HUDEP-2 (cell line): ENCODE measurements around the gene TRAF3IP3.
"Not testable (repeated sequence)": the region's sequence is repeated elsewhere in the genome, so short reads cannot be mapped to it uniquely, and the experiment has no call there.

ENCODE experiments used
- DNase-seq, 76 experiments: peaks; one replicate each; lab custom pipeline; 2025; ENCODE audit not compliant: unreplicated experiment in 76 of 76; lab: John Stamatoyannopoulos, UW

TRAF3IP3 gene

GRCh38 chr1:209791920-209792319, 36.1 kb downstream of the TRAF3IP3 start:
- no peak for DNase-seq

DNA sequence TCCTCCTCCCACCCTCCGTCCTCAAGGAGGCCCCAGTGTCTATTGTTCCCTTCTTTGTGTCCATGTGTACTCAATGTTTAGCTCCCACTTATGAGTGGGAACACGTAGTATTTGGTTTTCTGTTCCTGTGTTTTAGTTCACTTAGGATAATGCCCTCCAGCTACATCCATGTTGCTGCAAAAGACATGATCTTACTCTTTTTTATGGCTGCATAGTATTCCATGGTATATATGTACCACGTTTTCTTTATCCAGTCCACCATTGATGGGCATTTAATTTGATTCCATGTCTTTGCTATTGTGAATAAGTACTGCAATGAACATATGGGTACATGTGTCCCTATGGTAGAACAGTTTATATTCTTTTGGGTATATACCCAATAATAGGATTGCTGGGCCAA, 37.9 kb downstream of the TRAF3IP3 start:
- not testable (repeated sequence) for DNase-seq

- DNase-seq: peak in 2 of 76 experiments; percentile 9 to 14
Observed at GRCh38 chr1:209797978-209798639, 42.3 kb downstream of the TRAF3IP3 start.

DNA sequence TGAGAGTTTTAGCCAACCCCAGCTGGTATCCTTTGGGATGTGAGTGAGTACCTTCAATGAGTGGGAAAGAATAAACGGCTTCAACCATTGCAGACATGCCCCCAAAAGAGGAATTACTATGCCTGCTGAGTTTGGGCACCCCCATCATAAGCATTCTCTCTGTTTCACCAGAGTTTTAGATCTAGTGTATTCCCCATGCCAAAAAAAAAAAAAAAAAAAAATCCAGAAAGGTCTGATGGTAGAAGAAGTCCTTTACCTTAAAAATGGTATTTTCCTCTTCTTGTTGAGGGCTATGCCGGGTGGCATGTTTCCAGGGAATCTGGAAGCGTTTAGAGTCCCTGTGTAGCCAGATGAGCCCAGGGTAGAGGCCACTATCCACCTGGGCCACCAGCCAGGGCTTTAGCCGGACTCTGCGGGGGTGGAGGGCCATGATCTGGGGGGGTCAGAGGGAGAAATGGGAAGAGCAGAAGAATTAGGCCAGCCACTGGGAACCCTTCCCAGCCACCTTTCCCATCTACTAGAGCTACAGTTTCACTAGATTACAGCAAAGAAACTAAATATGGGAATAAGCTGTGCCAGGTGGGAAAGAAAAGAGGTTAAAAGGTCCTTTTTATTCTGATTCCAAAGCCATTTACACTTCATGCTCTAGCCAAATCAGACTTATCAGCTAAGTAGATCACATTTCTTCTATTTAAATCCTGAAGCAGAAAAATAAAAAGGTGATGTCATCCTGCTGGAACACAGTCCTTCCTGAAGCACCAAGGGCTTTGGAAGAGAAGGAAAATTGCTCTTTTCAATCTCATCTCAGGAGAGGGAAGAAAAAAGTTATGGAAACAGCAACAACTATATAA, 45.4 kb downstream of the TRAF3IP3 start:
- DNase-seq: no peak

GRCh38 chr1:209802117-209802779, 46.4 kb downstream of the TRAF3IP3 start:
- DNase-seq: peak in 72 of 76 experiments; percentile 25 to 93 (median 71)

DNA sequence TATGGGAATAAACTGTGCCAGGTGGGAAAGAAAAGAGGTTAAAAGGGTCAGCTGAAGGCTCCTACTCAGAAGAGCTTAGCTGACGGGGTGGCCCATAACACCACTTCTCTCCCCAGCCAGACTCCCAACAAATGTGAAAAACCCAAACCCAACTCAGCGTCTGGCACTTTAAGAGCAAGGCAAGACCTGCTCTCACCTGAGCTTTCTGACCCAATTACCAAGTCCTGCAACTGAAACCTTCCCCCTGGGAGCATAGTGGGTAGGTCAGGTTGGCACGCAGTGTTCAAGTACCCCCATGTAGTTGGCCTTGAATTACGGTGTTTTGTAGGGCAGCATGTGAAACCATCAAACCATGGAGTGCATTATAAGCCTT, 46.9 kb downstream of the TRAF3IP3 start:
- DNase-seq: no peak

GRCh38 chr1:209803568-209803967, 47.7 kb downstream of the TRAF3IP3 start:
- no peak for DNase-seq

- no peak for DNase-seq
Observed at GRCh38 chr1:209805341-209805781, 49.5 kb downstream of the TRAF3IP3 start.

DNA sequence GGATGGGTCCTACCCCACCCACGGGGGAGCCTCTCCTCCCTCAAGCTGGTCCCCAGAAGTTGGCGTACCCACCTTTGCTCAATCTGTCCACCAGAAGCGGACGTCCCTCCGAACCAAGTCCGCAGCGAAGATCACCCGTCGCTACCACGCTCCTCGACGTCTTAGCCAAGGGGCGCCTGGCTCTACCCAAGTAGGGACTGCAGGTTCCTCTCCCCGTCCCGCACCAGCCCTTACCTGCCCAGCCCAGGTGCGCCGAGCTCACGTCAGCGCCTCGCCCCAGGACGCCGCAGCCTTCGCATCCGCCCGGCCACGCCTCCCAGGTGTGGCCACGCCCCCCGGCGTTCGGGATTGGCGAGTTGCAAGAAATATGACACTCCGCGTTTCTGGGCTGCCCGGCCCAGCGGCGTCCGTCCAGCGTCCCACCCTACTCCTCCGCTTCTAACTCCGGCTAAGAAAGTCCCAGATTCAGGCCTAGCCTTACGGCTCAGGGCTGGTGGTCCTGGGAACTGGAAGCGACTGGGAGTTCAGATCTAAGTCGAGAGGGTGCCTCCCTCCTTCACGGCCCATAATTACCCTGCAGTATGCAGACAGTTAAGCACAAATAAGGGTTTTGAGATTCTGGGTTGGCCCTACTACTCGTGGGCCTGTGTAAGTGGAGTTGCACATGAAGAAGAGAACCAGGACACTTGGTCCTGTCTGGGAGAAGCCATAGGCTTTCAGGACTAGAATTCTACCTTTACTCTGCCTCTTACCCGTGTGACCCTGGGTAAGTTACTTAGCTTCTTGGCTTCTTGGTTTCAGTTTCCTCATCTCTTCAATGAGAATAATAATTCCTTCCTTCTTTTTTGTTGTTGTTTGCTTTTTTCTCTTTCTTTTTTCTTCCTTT, 50.3 kb downstream of the TRAF3IP3 start, which contains the start of gene IRF6:
IRF6 (minus strand) TSS at position 268 of the 886 bp plus-strand sequence. CDS start 4,729 bp downstream, outside the sequence.
- DNase-seq: peak in 62 of 76 experiments; percentile 15 to 82 (median 64)

GRCh38 chr1:209807509-209807908, 51.7 kb downstream of the TRAF3IP3 start:
- no peak for DNase-seq

DNA sequence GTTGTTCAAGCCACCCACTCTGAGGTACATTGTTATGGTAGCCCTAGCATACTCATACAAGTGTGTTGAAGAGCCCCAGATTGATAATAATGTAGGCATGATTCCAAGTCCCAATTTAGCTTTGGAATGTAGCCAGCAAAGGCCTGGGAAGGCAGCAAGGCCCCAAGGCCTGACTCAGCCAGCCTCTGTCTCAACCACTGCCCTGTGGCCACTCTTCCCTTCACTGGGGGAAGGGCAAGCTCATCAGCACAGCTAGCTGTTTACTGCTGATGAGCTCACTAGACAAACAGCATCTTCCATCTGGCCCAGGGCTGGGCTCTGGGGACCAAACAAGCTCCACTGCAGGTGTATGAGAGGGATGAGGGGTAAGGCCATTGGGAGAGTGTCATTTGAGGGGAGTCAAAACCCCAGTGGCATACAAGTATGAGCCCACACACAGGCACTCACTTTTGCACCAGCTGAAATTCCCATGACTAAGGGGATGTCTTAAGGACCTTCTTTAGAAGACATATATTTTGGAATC, 52.3 kb downstream of the TRAF3IP3 start:
- DNase-seq: peak in 65 of 76 experiments; percentile 25 to 91 (median 67)

DNA sequence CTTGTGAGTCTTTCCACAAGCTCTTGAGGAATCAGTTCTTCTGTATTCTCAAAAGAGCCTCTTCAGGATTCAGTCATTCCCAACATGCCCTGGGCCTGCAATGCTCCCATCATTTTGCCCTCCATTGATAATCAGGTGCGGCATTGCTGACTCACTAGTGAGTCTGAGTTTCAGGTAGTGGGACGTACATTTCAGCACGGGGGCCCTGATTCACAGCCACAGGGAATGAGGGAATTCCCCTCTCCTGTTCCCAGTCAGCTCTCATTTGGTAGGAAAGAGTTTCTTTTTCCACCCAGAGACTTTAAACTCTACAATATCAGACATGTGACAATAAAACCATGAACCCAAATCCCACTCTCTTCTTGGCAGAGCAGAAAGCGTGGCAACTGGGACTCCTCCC, 53.8 kb downstream of the TRAF3IP3 start:
- DNase-seq: no peak

- no peak for DNase-seq
Observed at GRCh38 chr1:209810783-209811182, 54.9 kb downstream of the TRAF3IP3 start.

DNA sequence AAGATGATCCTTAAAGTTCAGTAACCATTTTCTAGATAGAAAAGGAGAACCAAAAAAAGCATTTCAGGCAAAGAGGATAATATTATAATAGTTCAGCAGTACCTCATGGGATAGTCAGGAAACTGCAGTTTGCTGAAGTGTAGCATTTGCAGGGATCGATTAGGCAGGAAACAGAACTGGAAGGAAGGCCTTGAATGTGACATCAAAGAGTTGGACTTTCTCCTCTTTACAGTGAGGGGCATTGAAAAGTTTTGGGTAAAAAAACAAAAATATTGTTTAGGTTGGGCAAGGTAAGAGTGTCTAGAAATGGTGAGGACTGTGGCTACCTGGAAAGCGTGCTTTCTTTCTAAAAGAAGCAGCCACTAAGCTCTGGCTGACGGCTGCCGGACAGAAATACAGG, 58.0 kb downstream of the TRAF3IP3 start:
- no peak for DNase-seq

DNA sequence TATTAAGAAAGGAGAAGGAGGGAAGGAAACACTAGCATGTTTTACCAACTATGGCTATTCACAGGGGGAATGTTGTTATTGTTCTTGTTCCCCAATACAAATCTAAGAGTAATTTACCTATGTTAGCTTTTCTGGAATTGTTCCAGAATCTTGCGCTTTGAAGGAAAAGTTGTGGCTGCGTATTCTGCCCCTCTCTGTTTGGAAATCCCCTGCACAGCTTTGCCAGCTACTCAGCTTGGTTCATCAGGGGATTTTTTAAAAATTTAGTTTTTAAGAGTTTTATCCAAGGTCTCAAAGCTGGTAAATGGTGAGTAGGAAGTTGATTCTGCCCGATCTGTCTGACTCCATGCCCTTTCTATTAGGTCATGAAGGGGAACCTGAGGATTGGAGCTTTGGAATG, 59.6 kb downstream of the TRAF3IP3 start:
- no peak for DNase-seq

DNA sequence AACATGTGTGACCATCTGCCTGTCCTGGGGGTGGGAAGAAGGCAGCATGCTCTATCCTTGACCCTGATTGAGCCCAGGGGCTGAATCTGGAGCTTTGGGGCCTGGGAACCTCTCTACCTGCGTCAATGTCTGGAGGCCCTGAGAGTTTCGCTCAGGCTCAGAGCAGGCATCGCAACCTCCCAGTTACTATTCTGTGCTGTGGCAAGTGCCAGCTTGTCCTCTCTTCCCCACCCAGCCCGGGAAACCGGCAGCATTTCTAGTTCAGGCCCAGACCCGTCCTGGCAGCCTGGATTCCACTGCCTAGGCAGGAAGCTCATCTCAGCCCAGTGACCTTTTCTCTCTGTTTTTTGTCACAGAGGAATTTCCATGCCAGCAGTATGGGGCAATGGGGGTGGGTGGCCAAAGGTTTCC, 60.1 kb downstream of the TRAF3IP3 start:
- DNase-seq: no peak

DNA sequence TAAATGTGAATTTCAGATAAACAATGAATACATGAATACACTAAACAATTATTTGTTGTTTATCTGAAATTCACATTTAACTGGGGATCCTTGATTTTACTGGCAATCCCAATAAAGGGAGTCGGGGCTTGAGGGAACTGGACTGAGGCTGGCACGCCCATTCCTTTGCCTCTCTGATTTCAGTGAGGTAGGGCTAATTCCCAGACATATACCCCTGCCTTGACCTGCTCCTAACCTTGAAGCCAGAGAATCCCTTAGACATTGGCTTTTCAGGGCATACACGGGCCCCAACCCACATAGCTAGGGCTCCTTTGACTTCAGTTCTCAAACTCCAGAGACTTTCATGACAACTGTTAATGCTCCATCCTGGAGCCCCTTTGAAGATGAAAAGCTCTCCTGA, 61.1 kb downstream of the TRAF3IP3 start:
- DNase-seq: no peak

DNA sequence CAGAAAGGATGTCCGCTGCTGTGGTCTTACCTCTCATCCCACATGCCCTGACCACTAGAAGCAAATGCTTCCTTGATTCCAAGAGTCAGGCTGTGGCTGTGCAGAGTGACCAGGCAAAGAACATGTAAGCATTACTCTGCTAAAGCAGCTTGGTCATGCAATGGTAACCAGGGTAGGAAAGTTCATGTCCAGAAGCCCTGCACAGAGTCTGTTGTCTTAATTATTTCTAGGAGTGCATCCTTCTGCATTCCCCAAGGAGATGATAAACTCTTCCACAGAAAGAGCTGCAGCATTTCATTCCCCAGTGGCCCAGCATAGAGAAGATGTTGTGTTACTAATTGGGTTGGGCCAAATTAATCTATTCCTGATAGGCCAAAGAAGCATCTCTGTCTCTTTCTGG, 61.8 kb downstream of the TRAF3IP3 start:
- no peak for DNase-seq

DNA sequence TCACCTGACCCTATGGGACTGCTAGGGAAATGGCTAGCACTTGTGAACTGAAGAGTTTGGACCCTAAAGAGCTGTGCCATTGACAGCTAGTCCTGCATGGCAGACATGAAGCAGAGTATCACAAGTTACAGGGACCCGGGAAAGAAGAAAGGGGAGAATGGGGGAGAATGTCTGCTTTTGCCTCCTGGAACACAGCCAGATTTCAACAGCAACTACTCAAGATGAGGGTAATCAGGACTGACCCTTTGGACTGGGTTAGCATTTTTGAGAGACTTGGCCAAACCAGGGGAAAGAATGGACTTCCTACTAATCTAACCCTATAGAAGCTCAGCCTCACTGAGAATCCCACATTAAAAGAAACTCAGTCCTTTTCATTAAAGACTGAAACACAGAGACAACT, 63.2 kb downstream of the TRAF3IP3 start:
- DNase-seq: no peak

DNA sequence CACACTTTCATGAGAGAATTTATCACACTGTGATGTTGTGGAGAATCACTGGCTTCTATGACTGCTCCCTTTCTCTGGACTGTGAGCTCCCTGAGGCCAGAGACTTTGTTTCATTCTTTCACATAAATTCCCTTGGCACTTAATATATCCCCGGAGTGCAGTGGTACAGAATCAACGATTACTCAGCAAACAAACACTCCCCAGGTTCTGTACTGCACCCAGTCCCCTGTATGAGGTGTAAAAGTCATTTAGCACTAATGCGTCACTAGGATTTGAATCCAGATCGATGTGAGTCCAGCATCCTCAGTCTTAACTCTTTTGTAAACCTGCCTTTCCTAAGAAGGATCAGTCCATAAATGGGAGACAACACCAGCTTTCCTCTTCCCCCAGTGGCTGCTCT, 65.1 kb downstream of the TRAF3IP3 start:
- no peak for DNase-seq
